Vagina (tissue), 2 donors: Measurements from ENCODE around the gene OXCT1.

Experiments
- CTCF ChIP-seq, 3 experiments: fragments of 450-650 bp in 2 of 3; fragments of 200-600 bp in 1 of 3; sonication (generic) in 1 of 3; IDR thresholded peaks; one replicate each; pipeline ENCODE4 v1.5.1; 2017 to 2019; ENCODE audit warnings: antibody characterized with exemption in 3 of 3, mild to moderate bottlenecking in 2 of 3, moderate library complexity in 2 of 3
- POLR2A ChIP-seq, 2 donors: fragments of 450-650 bp; IDR thresholded peaks; one replicate each; pipeline ENCODE4 v1.6.1; 2017; ENCODE audit warnings: antibody characterized with exemption in 2 of 2, mild to moderate bottlenecking in 2 of 2, moderate library complexity in 2 of 2
- POLR2AphosphoS5 ChIP-seq, 2 donors: sonication (generic); formaldehyde crosslinking; IDR thresholded peaks; one replicate each; pipeline ENCODE4 v1.9.0; 2017; ENCODE audit warnings: antibody characterized with exemption in 2 of 2, mild to moderate bottlenecking in 2 of 2, low read depth in 1 of 2; ENCODE audit not compliant: insufficient read depth in 1 of 2

GRCh38 chr5:41869151-41869723, 988 bp downstream of the OXCT1 start:
- TF ChIP-seq CTCF (IDR thresholded peaks at IDR 0.05), result no peak
- no peak for TF ChIP-seq POLR2AphosphoS5 (IDR thresholded peaks at IDR 0.05; ENCODE audit: insufficient read depth in 1 of 2, low read depth in 1 of 2)
- TF ChIP-seq POLR2A (IDR thresholded peaks at IDR 0.05), result no peak
